Left colon (tissue), 2 donors: ENCODE data around the gene PDPN. TPM values are rescaled to one million over a fixed set of nuclear protein-coding genes. Genes with fewer than 3 reads are reported as not detected.

Experiments
- ATAC-seq: fragments of 200-7000 bp; cut with Tn5 transposase; one replicate; pipeline ENCODE4 v1.9.1; 2020; ENCODE audit warnings: mild to moderate bottlenecking, moderate library complexity
- DNase-seq, 2 donors: peaks; one replicate each; pipeline ENCODE4 v3.0.0-alpha.2; 2020
- intact Hi-C, 2 donors: fragments of 100-400 bp; cut with DNase I in 1 of 2; cut with micrococcal nuclease in 1 of 2; formaldehyde crosslinking; loops; one replicate each; pipeline versions ENCODE4 v1.11.2 to v1.14.0; 2022; cut with DNase I, micrococcal nuclease
- total RNA-seq, 2 donors: library from RNA; stranded (reverse); fragmentation: NEBNext Ultra II Directional; extraction: Animal tissue kit (Norgen Biotek cat#: 25700); gene quantifications; one replicate each; pipeline ENCODE4 v1.2.1, GENCODE V29; 2021
- donor health status: DM: no; HTN: no; CAD: no.
- donor health status: DM: yes; HTN: yes; CAD: no.

PDPN gene
- total RNA-seq, 2 donors from 2014 or later: 4.1 to 4.2 TPM

DNA sequence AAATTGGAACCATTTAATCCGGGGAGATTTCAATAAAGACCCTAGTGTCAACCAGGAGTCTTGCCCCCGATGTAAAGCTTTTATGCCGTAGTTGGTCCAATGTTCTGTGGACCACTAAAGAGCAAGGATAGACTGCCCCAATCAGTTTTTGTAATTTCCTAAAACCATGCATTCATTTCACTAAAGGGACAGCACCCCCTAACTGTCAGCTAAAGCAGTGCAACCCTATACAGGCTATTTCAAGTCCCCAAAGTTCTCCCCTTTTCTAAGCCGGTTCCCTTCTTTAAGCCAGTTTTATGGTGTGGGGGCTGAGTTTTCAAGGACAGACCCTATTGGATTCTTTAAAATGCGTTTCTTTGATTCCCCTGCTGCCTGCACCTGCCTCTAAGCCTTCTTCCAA is 12.7 kb upstream of the PDPN start:
- intact Hi-C loops: no loop called here
- no peak for DNase-seq
- no peak for ATAC-seq

GRCh38 chr1:13573586-13573985 is 10.0 kb upstream of the PDPN start:
- intact Hi-C loops: no loop called here
- DNase-seq: no peak
- ATAC-seq: no peak

DNA sequence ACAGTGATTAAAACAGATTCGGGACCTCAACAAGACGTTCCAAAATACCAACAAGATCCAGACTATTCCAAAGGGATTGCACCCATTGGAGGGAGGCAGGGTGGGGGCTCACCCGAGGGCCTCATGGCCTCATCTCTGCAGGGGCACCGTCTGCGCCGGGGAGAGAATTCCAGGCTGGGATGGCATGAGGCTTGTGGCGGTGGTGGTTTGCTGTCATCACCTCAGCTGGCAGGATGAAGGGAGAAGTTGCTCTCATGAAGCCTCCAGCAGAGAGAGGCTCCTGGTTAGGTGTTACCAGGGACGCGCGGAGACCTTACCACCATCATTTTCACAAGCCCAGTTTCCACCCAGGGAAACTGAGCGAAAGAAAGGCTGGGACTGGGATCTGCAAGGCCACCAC is 6.7 kb upstream of the PDPN start:
- DNase-seq (no peak), ATAC-seq (no peak)
- intact Hi-C loops: no loop called here

DNA sequence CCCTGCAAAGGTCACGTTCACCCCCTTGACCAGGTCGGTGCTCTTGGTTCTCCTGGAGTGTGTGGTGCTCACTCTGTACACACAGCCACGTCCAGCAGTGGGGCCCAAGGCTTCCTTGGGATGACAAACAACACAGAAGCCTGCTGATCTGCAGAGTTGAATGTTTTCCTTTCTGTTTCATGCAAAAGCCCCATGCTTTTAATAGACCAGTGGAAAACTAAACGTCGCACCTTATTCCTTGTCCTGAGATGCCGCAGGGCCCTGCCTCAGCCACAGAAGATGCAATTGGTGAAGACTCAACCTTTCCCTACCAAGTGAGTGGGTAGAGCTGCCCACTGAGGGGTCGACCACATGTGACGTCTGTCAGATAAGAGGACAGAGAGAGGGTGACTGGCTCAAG is 5.8 kb upstream of the PDPN start:
- ATAC-seq: no peak
- intact Hi-C loops: no loop called here
- DNase-seq: no peak

DNA sequence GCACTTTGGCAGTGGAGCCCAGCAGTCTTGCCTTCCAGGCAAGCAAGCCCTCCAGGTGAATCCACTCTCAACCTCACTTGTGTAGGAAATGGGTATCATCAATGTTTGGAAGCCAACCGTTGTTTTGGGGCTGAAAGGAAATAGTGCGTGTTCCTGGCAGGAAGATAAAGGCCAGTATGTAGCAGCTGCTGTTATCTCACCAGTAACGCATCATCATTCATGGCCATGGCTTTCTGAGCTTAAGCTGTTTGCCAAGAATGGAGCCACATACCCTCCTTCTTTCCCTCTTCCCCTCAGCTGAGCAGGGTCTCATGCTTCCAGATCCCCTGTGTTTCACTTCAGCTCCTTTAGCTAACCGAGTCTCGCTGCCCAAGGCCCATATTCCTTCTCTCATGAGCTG is 2.2 kb upstream of the PDPN start:
- ATAC-seq (no peak), DNase-seq (no peak)
- intact Hi-C loops: no loop called here

DNA sequence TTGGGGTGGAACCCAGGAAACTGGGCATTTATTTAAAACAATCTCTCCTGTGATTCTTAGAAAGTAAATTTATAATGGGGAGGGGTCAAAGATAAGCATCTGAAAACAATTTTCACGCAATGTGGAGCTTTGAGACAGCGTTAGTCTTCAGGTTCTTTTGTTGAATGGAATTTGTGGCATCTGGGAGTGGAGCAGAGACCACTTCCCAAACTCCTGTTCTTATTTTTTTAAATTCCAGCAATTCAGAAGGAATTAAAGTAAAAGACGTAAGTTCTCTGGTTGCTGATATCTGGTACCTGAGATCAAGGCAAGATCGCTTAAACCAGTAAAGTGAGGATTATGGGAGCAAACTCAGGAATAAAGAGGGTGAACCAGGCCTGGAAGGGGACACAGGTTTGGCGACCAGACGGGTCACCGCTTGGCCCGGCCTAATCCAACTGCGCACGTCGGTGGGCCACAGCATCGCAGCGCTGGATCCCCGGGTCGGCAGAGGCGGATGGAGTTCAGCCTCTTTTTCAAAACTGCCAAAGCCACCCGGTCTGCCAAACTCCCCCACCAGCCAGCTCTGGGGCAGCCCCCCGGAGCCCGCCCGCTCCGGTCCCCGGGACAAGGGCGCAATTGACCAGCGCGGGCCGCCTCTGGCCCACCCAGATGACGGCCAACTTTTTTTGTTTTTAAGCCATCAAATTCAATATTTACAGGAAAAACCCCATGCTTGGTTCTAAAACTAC is 754 bp upstream of the PDPN start:
- DNase-seq: no peak
- ATAC-seq: no peak
- intact Hi-C loops: no loop called here

DNA sequence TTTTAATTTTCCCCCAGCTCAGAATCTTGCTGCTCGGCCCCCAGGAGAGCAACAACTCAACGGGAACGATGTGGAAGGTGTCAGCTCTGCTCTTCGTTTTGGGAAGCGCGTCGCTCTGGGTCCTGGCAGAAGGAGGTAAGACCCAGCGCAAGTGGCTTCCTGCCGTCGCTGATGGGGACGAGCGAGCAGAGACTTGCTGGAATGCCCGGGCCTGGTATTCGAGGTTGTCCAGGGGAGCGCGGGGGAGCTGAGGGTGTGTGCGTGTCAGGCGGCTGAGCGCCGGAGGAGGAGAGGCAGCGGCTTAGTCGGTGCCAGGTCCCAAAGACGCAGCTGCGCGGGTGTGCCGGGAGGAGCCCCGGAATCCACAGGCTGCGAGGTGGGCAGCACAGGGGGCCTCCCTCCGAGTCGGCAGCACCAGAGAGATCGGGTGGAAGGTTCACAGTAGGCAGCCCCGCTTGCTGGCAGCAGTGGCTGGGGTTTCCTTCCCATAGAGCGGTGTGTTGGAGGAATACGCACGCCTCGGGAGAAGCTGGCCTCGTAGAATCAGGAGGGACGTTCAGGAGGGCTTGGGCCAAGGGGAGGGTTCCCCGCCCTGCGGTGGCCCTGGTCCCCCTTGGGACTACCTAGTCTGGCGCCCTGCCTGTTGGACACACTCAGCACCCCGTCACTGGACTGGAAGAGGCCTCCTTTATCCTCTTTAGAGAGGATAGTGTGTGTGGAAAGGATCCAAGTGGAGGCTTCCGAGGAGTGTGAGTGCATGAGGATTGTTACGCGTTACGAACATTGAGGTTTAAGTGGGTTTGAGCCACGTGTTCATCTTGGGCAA is 547 bp downstream of the PDPN start:
- intact Hi-C loops: no loop called here
- peak; percentile 12 to 28 for DNase-seq
- no peak for ATAC-seq

DNA sequence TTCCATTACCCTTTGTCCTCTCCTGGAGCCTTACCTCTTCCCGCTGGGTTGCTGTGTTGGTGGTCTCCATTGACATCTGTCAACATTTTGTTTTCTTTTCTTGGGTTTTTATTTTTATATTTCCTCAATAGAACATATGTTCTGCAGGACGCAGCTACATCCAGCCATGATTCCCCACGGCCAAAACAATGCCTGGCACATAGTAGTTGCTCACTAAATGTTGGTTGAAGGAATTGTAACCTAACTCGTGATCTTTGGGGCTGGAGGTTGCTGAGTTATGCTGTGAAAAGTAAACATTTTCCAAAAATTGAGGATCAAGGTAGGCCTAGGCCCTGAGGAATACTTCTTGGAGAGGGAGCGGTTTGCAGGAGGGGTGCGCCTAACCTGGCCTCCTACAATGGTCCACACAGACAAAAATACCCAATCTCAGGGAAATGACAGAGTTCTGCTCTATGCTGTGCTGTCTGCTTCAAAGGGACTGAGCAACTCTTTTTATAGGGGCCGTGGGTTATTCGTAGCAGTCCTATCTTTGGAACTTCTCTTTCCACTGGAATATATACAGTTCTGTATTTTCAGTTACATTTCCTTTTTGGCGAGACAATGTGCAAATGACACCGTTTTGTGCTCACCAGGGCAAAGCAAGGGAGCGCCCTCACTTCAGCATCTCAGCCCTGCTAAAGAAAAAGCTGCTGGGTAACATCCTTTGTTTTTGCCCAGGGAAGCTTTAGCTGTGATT is 1.4 kb downstream of the PDPN start:
- intact Hi-C loops: no loop called here
- no peak for ATAC-seq

GRCh38 chr1:13585612-13585991 is 2.0 kb downstream of the PDPN start:
- ATAC-seq (no peak), DNase-seq (no peak)
- intact Hi-C loops: no loop called here

More for the DNA sequence above, 1.4 kb downstream of the PDPN start:
- no peak for DNase-seq

DNA sequence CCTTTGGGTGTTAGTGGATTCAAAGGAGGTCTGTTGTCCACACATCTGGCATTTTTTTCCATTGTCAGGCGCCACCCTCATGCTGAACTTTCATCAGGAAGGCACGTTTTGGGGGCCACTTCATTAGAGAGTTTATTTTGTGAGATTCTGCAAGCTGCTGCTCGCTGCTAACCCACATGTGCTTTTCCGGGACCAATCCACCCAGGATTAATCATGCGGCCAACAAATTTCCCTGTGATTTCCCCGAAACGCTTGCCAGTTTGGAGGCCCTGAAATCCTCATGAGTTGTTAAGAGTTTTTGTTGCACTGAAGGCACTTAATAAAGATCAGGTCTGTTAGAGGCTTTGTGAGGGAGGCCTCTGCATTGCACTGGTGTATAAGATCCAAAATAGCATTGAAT is 2.4 kb downstream of the PDPN start:
- DNase-seq: no peak
- ATAC-seq: no peak
- intact Hi-C loops: no loop called here

DNA sequence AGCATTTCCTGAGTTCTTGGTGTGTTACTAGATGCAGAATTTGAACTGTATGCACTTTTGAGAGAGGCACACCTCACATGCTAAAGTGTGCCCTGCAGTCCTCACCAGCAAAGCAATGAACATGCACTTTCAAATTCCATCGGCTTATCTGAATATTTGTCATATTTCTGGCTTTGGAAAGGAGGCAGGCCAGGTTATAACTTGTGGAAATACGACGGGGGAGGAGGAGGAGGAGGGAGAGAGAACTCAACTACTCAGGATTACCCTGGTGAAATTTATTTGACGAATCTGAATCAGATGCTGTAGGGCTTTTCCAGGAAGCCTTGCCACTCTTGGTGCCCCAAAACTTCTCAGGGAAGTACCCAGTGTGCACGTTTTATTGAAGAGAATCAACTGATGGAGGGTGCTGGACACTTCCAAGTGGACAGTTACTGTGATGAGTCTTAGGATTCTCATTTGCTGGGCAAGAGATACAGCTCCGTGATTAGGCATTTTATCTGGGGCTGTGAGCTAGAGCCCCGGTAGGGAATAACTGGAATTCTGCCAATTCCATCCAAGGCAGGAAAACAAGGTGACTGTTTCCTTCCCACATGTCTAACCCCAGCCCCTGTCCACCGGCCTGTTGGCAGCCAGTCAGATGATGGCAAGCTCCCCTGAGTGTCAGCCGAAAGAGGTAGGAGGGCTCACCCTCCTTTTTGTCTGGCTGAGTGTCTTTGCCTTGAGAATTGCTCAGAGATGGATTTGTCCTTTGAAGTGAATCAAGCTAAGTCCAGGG is 3.8 kb downstream of the PDPN start:
- ATAC-seq (no peak), DNase-seq (no peak)
- intact Hi-C loops: no loop called here

GRCh38 chr1:13588946-13589796 is 5.5 kb downstream of the PDPN start:
- no peak for ATAC-seq
- no peak for DNase-seq
- intact Hi-C loops: no loop called here

DNA sequence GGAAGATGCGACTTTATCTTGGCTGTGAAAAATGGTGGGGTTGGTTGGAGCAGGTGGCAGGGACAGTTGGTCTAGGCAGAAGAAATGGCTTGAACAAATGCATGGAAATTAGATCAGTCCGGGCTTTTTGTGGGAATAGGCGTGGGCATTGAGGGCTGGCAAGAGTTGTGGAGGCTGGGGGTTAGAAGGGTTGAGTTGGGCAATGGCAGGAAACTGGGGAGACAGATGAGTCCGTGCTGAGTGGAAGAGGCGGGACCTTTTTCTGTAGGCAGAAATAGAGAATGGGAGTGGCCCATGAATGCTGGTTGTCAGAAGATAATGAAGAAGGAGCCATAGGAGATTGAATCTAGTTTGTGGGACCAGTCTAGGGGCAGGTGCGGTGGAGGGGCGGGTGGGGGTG is 6.9 kb downstream of the PDPN start:
- intact Hi-C loops: no loop called here
- no peak for DNase-seq
- no peak for ATAC-seq

GRCh38 chr1:13593511-13594131 is 10.0 kb downstream of the PDPN start:
- intact Hi-C loops: no loop called here
- DNase-seq (peak in 1 of 2 donors; percentile 33), ATAC-seq (no peak)

GRCh38 chr1:13595411-13595810 is 11.8 kb downstream of the PDPN start:
- DNase-seq (no peak), ATAC-seq (no peak)
- intact Hi-C loops: no loop called here

- intact Hi-C loops: no loop called here
- no peak for ATAC-seq
- DNase-seq: no peak
Observed at GRCh38 chr1:13597166-13597565, 13.5 kb downstream of the PDPN start.

DNA sequence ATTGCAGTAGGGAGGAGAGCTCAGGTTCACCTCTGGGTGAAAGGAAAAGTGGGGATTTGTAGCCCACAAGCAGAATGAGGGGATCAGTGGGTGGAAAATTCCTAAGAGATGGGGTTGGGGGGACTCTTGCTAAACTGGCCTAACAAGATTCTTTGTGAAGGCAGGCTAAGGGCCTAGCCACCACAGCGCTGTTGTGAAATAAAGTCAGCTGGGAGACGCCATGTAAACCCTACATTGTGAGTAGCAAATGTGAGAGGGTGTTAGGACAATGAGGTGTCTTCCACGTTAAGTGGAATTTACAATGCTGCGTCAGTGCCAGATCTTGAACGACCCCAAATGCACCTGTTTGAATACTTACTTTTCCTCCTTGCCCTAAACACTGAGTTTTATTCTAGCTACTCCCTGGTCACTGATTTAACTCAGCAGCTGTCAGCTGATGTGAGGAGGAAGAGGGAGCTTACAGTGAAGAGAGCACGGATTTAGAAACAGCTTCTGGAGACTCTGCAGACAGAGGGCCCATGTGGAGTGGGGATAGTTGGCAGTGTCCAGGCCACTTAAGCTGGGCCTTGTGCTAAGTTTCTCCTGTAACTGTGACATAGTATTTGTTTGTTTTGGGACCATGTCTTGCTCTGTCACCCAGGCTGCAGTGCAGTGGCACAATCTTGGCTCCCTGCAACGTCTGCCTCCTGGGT is 17.3 kb downstream of the PDPN start:
- intact Hi-C loops: no loop called here
- no peak for DNase-seq
- ATAC-seq: no peak
